CD4-positive, alpha-beta T cell (primary cell): Measurements from ENCODE around the gene PDIA3. TPM values are rescaled to one million over a fixed set of nuclear protein-coding genes. Genes with fewer than 3 reads are reported as not detected.

Source experiments
- ATAC-seq: fragments of 200-7000 bp; cut with Tn5 transposase; one replicate; pipeline ENCODE4 v1.10.0; 2022; ENCODE audit warnings: mild to moderate bottlenecking; ENCODE audit not compliant: poor library complexity
- CTCF ChIA-PET: fragments of 350-600 bp; sonication (Branson Sonifier 250); formaldehyde crosslinking; loops from one replicate; lab custom pipeline; 2021; ENCODE audit warnings: antibody characterized with exemption, inconsistent platforms; lab: Charles Lee
- POLR2A ChIA-PET: fragments of 350-600 bp; sonication (Branson Sonifier 250); formaldehyde crosslinking; loops from one replicate; lab custom pipeline; 2021; ENCODE audit warnings: antibody characterized with exemption, inconsistent platforms; lab: Charles Lee
- DNase-seq, 14 experiments: peaks; one replicate each; pipeline ENCODE4 v3.0.0-alpha.2; 2013 to 2020; ENCODE audit warnings: mixed read lengths in 2 of 14
- H3K27ac ChIP-seq, 2 donors: one replicate each; pipeline versions ENCODE4 v1.5.1 to v1.7.0; 2013; ENCODE audit warnings: low read length in 2 of 2, low read depth in 1 of 2, mild to moderate bottlenecking in 1 of 2
- H3K27me3 ChIP-seq, 2 experiments: 1 replicate in 1 of 2; 2 replicates in 1 of 2; pipeline versions ENCODE4 v1.6.1 to v1.7.0; 2013; ENCODE audit warnings: low read length in 2 of 2, control low read depth in 1 of 2, mild to moderate bottlenecking in 1 of 2, moderate library complexity in 1 of 2; ENCODE audit not compliant: insufficient read depth in 2 of 2, control insufficient read depth in 1 of 2
- H3K36me3 ChIP-seq: one replicate; pipeline ENCODE4 v1.6.1; 2013; ENCODE audit warnings: low read length, control low read depth; ENCODE audit not compliant: insufficient read depth
- H3K4me1 ChIP-seq: one replicate; pipeline ENCODE4 v1.6.1; 2013; ENCODE audit warnings: low read length, control low read depth; ENCODE audit not compliant: insufficient read depth
- H3K4me3 ChIP-seq: one replicate; pipeline ENCODE4 v1.5.1; 2013; ENCODE audit warnings: mild to moderate bottlenecking, low read length, moderate library complexity
- H3K9me3 ChIP-seq, 2 experiments: 1 replicate in 1 of 2; 2 replicates in 1 of 2; pipeline versions ENCODE4 v1.6.1 to v1.7.0; 2013; ENCODE audit warnings: low read length in 2 of 2, mild to moderate bottlenecking in 2 of 2, control low read depth in 1 of 2, moderate library complexity in 1 of 2; ENCODE audit not compliant: control insufficient read depth in 1 of 2, insufficient read depth in 1 of 2
- H3K27ac Mint-ChIP-seq: one replicate; pipeline ENCODE4 v1.8.0; 2020; ENCODE audit warnings: mixed read lengths
- H3K27me3 Mint-ChIP-seq: one replicate; pipeline ENCODE4 v1.8.0; 2021; ENCODE audit warnings: mixed read lengths
- H3K36me3 Mint-ChIP-seq: one replicate; pipeline ENCODE4 v1.8.0; 2021; ENCODE audit warnings: low read depth, mixed read lengths
- H3K4me1 Mint-ChIP-seq: one replicate; pipeline ENCODE4 v1.8.0; 2021; ENCODE audit warnings: low read depth, mixed read lengths
- H3K4me3 Mint-ChIP-seq: one replicate; pipeline ENCODE4 v1.8.0; 2020; ENCODE audit warnings: mild to moderate bottlenecking, mixed read lengths
- H3K9me3 Mint-ChIP-seq: one replicate; pipeline ENCODE4 v1.8.0; 2020; ENCODE audit warnings: mixed read lengths
- intact Hi-C, 2 experiments: fragments of 100-400 bp; cut with DNase I in 1 of 2; cut with micrococcal nuclease in 1 of 2; formaldehyde crosslinking; loops; one replicate each; pipeline versions ENCODE4 v1.15.1 to v1.9.0; 2023 to 2025; cut with DNase I, micrococcal nuclease
- total RNA-seq, 174 experiments: library from RNA in 2 of 174; stranded (reverse) in 2 of 174; gene quantifications; one replicate each; pipeline ENCODE4 v1.2.3 and lab custom pipeline; 2021 to 2026
- TF ChIP-seq, protein P1 (sequence below): fragments of 200-600 bp; IDR thresholded peaks from one replicate; pipeline ENCODE4 v1.8.0; 2022; ENCODE audit warnings: antibody characterized with exemption, mild to moderate bottlenecking

PDIA3 gene
- total RNA-seq, 2 experiments from 2014 or later: 179 to 200 TPM

DNA sequence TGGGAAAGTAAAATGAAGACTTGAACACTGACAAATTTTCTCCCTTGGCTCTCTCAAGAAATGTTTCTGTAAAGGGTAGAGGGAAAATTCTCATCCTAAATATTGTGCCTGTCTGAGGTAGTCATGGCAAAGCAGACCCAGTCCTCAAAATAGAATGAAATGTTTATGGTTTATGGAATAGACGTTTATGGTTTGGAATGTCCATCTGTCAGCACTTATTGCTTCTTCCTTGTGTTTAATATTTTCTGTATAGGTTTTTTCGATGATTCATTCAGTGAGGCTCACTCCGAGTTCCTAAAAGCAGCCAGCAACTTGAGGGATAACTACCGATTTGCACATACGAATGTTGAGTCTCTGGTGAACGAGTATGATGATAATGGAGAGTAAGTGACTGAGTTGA is 16.6 kb downstream of the PDIA3 start:
- ATAC-seq (no peak), DNase-seq (no peak)
- TF ChIP-seq, protein P1, sequence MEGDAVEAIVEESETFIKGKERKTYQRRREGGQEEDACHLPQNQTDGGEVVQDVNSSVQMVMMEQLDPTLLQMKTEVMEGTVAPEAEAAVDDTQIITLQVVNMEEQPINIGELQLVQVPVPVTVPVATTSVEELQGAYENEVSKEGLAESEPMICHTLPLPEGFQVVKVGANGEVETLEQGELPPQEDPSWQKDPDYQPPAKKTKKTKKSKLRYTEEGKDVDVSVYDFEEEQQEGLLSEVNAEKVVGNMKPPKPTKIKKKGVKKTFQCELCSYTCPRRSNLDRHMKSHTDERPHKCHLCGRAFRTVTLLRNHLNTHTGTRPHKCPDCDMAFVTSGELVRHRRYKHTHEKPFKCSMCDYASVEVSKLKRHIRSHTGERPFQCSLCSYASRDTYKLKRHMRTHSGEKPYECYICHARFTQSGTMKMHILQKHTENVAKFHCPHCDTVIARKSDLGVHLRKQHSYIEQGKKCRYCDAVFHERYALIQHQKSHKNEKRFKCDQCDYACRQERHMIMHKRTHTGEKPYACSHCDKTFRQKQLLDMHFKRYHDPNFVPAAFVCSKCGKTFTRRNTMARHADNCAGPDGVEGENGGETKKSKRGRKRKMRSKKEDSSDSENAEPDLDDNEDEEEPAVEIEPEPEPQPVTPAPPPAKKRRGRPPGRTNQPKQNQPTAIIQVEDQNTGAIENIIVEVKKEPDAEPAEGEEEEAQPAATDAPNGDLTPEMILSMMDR: no peak
- Mint-ChIP-seq H3K27me3 (no peaks in the 10 kb centered on the region), H3K4me1 (peaks cover 4% of the 10 kb centered on the region), H3K36me3 (peaks cover 85% of the 10 kb centered on the region), H3K27ac (no peak overlapping the region), H3K9me3 (no peaks in the 10 kb centered on the region), H3K4me3 (no peak overlapping the region)
- no peaks in the 10 kb centered on the region for H3K27me3 ChIP-seq
- ChIA-PET POLR2A (no interaction called here), CTCF (no interaction called here)
- intact Hi-C loops: no loop called here
- no peaks in the 10 kb centered on the region for H3K4me1 ChIP-seq
- H3K9me3 ChIP-seq: no peaks in the 10 kb centered on the region
- H3K36me3 ChIP-seq: peaks cover 93% of the 10 kb centered on the region
- H3K4me3 ChIP-seq: no peak overlapping the region
- H3K27ac ChIP-seq: no peak overlapping the region

DNA sequence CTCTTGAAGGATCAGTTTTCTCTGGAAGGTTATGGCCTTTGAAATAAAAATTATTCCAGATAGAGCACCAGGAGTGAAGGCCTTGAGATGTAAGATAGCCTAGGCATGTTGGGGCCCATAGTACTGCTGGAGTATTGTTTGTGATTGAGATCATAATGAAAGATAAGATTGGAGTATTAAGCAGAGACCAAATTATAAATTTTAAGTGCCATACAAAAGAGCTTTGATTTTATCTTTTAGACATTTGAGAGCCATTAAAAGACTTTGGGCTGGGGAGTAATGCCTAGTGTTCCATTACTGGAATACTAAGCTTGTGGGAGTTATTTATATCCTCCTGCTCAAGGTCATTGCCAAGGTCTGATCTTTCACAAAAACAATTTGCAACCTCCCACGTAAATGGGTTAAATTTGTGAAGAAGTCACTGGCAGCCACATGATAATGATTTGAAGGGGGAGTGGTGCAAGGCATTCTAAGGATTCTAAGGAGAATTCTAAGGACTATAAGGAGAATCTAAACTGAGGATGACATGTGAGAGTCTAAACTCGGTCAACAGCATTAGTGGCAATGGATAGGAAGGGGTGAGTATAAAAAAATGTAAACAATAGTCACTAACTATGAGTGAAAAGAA is 17.7 kb downstream of the PDIA3 start:
- ChIA-PET POLR2A (no interaction called here), CTCF (no interaction called here)
- Mint-ChIP-seq H3K27me3 (no peaks in the 10 kb centered on the region), H3K4me3 (no peak overlapping the region), H3K27ac (no peak overlapping the region), H3K36me3 (peaks cover 91% of the 10 kb centered on the region), H3K9me3 (no peaks in the 10 kb centered on the region), H3K4me1 (peaks cover 4% of the 10 kb centered on the region)
- intact Hi-C loops: no loop called here
- H3K36me3 ChIP-seq: peaks cover 94% of the 10 kb centered on the region
- H3K27ac ChIP-seq: no peak overlapping the region
- ATAC-seq (no peak), DNase-seq (no peak)
- no peaks in the 10 kb centered on the region for H3K27me3 ChIP-seq
- H3K4me3 ChIP-seq: no peak overlapping the region
- TF ChIP-seq, protein P1: no peak
- no peaks in the 10 kb centered on the region for H3K4me1 ChIP-seq
- H3K9me3 ChIP-seq: no peaks in the 10 kb centered on the region

DNA sequence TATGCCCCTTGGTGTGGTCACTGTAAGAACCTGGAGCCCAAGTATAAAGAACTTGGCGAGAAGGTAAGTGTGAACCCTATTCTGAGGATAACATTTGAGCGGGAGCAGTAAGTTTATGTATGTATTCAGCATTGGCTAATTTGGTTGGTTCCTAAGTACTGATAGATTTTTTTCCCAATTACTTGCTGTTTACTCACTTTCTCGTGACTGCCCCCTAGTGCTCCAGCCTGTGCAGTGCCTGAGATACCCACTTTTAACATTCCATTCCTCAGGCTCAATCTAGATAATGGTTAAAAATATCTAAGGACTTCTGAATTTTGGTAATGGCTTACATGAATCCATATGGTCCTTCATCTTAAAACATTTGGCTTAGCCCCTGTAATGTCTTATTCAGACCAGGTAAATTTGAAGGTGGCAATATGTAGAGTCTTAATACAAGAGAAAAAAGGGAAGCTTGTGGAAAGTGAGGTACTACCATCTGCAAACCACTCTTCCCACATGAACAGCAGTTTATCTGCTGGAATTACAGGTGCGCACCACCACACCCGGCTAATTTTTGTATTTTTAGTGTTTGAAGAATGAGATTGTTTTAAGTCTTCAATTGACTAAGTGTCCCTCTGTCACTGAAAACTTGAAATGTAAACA is 23.5 kb downstream of the PDIA3 start:
- ATAC-seq: peak; percentile 89
- intact Hi-C loops: no loop called here
- H3K27me3 ChIP-seq: no peaks in the 10 kb centered on the region
- Mint-ChIP-seq H3K9me3 (no peaks in the 10 kb centered on the region), H3K4me1 (peaks cover 5% of the 10 kb centered on the region), H3K4me3 (no peak overlapping the region), H3K27ac (peak overlapping the region; percentile 12), H3K36me3 (peaks cover 99% of the 10 kb centered on the region), H3K27me3 (no peaks in the 10 kb centered on the region)
- peaks cover 84% of the 10 kb centered on the region for H3K36me3 ChIP-seq
- ChIA-PET POLR2A (interaction anchor here (1.7 kb wide), 1 partner anchor 20 kb away, joined by 6 read pairs; no protein-coding TSS in a partner anchor), CTCF (interaction anchor here (0.7 to 1.5 kb wide), 8 partner anchors 9 to 24 kb away, joined by 3 to 5 read pairs (median 4); no protein-coding TSS in a partner anchor)
- no peak overlapping the region for H3K27ac ChIP-seq
- TF ChIP-seq, protein P1: peak; percentile 79
- H3K4me1 ChIP-seq: no peaks in the 10 kb centered on the region
- H3K4me3 ChIP-seq: no peak overlapping the region
- DNase-seq: peak; percentile 35 to 79 (median 55)
- no peaks in the 10 kb centered on the region for H3K9me3 ChIP-seq
